K562 (cell line): ENCODE measurements around the gene PRKAR1B. TPM values are rescaled to one million over a fixed set of nuclear protein-coding genes. Genes with fewer than 3 reads are reported as not detected.
"Not testable (repeated sequence)": the region's sequence is repeated elsewhere in the genome, so short reads cannot be mapped to it uniquely, and the experiment has no call there.

Source experiments
- ATAC-seq: fragments of 200-7000 bp; cut with Tn5 transposase; 3 replicates; pipeline ENCODE4 v1.9.1; 2020; ENCODE audit warnings: moderate library complexity
- BruUV-seq: library from RNA; stranded (reverse); fragments of 400-500 nt; replicated peaks from 2 replicates; lab custom pipeline; 2021; lab: Mats Ljungman, UMichigan
- CTCF ChIA-PET: fragments of 300-600 bp; formaldehyde crosslinking; extraction: SDS; loops from one replicate; lab custom pipeline; 2021; ENCODE audit warnings: low intra/inter-chr PET ratio; lab: Yijun Ruan, JAX
- POLR2A ChIA-PET: fragments of 300-600, 350-650 bp; sonication (Branson Sonifier 250); formaldehyde crosslinking; extraction: SDS; loops from one replicate; lab custom pipeline; 2021; ENCODE audit warnings: antibody characterized with exemption, inconsistent platforms; lab: Yijun Ruan, JAX
- DNase-seq, 4 experiments: peaks; one replicate each; pipeline versions ENCODE4 v3.0.0 to v3.0.0-alpha.2; 2011 to 2018; ENCODE audit warnings: low spot score in 3 of 4, mixed read lengths in 3 of 4; ENCODE audit errors: extremely low read depth in 1 of 4
- FAIRE-seq: peaks from 2 replicates; lab custom pipeline; 2011; peaks lifted over from hg19 to GRCh38; lab: Jason Lieb, UNC
- H2AFZ ChIP-seq: 2 replicates; pipeline ENCODE4 v1.6.0; 2011; ENCODE audit warnings: low read depth, low read length, control low read depth, inconsistent platforms
- H3K27ac ChIP-seq: fragments of 200-600 bp; 3 replicates; pipeline ENCODE4 v1.8.0; 2011; ENCODE audit warnings: low read depth, mild to moderate bottlenecking, control low read depth, inconsistent platforms, low read length, moderate library complexity, mixed read lengths; ENCODE audit errors: extremely low read depth
- H3K27me3 ChIP-seq, 2 experiments: fragments of 300-600 bp in 1 of 2; 2 replicates in 1 of 2; 3 replicates in 1 of 2; pipeline versions ENCODE4 v1.6.0 to v1.8.0; 2011; ENCODE audit warnings: inconsistent platforms in 2 of 2, low read length in 2 of 2, mild to moderate bottlenecking in 1 of 2, mixed read lengths in 1 of 2, moderate library complexity in 1 of 2; ENCODE audit not compliant: control insufficient read depth in 2 of 2, insufficient read depth in 2 of 2
- H3K36me3 ChIP-seq: fragments of 300-600 bp; 3 replicates; pipeline ENCODE4 v1.8.0; 2011; ENCODE audit warnings: mild to moderate bottlenecking, low read length, inconsistent platforms; ENCODE audit not compliant: control insufficient read depth, insufficient read depth
- H3K4me1 ChIP-seq, 2 experiments: fragments of 200-600 bp in 1 of 2; replicated peaks in 1 of 2; 2 replicates in 1 of 2; 3 replicates in 1 of 2; pipeline versions ENCODE4 v1.5.1 to v1.8.0; 2011; ENCODE audit warnings: inconsistent platforms in 2 of 2, low read length in 2 of 2, mild to moderate bottlenecking in 1 of 2, mixed read lengths in 1 of 2, moderate library complexity in 1 of 2; ENCODE audit not compliant: control insufficient read depth in 2 of 2, insufficient read depth in 2 of 2
- H3K4me2 ChIP-seq: 2 replicates; pipeline ENCODE4 v1.6.1; 2011; ENCODE audit warnings: low read length, control low read depth, inconsistent platforms, mixed read lengths; ENCODE audit not compliant: insufficient read depth
- H3K4me3 ChIP-seq: fragments of 200-600 bp; sonication (generic), shearing (Covaris generic); 2 replicates; pipeline ENCODE4 v1.5.1; 2016; ENCODE audit warnings: control low read depth, inconsistent platforms
- H3K79me2 ChIP-seq: fragments of 200-600 bp; 3 replicates; pipeline ENCODE4 v1.8.0; 2011; ENCODE audit warnings: low read length, inconsistent platforms; ENCODE audit not compliant: control insufficient read depth, insufficient read depth
- H3K9ac ChIP-seq, 2 experiments: 2 replicates each; pipeline versions ENCODE4 v1.6.0 to v1.6.1; 2011; ENCODE audit warnings: low read depth in 2 of 2, low read length in 2 of 2, control low read depth in 1 of 2, inconsistent platforms in 1 of 2, mild to moderate bottlenecking in 1 of 2, mixed read lengths in 1 of 2; ENCODE audit not compliant: insufficient read depth in 1 of 2
- H3K9me1 ChIP-seq: one replicate; pipeline ENCODE4 v1.6.0; 2011; ENCODE audit warnings: inconsistent platforms, mild to moderate bottlenecking, low read length, moderate library complexity; ENCODE audit not compliant: control insufficient read depth, insufficient read depth
- H3K9me3 ChIP-seq: replicated peaks from 2 replicates; pipeline ENCODE4 v1.5.1; 2011; ENCODE audit warnings: low read depth, low read length, inconsistent platforms; ENCODE audit not compliant: control insufficient read depth, insufficient read depth
- H4K20me1 ChIP-seq: replicated peaks from 2 replicates; pipeline ENCODE4 v1.6.1; 2011; ENCODE audit warnings: low read length, inconsistent platforms, mixed read lengths; ENCODE audit not compliant: control insufficient read depth, insufficient read depth
- BCOR ChIP-seq: fragments of 450-650 bp; IDR thresholded peaks from 2 replicates; pipeline ENCODE4 v1.6.1; 2016
- EHMT2 ChIP-seq: fragments of 450-650 bp; IDR thresholded peaks from 2 replicates; pipeline ENCODE4 v1.6.1; 2018; ENCODE audit warnings: antibody characterized with exemption
- HDAC1 ChIP-seq, 2 experiments: fragments of 450-650 bp; IDR thresholded peaks; 2 replicates each; pipeline ENCODE4 v1.6.1; 2016 to 2017; ENCODE audit warnings: inconsistent platforms in 1 of 2, mild to moderate bottlenecking in 1 of 2, moderate library complexity in 1 of 2
- KDM1A ChIP-seq, 2 experiments: fragments of 450-650 bp; IDR thresholded peaks; 2 replicates each; pipeline ENCODE4 v1.6.1; 2016; ENCODE audit warnings: mild to moderate bottlenecking in 2 of 2
- KHSRP ChIP-seq: fragments of 450-650 bp; IDR thresholded peaks from 2 replicates; pipeline ENCODE4 v1.6.1; 2017
- KLF16 ChIP-seq: IDR thresholded peaks from 2 replicates; pipeline ENCODE4 v1.6.1; 2016; ENCODE audit warnings: antibody characterized with exemption
- NCOA1 ChIP-seq: fragments of 450-650 bp; IDR thresholded peaks from 2 replicates; pipeline ENCODE4 v1.6.1; 2016; ENCODE audit warnings: low read depth
- TBL1XR1 ChIP-seq, 2 experiments: IDR thresholded peaks; 2 replicates each; pipeline ENCODE4 v1.6.1; 2012; ENCODE audit warnings: improper control_type of control experiment in 2 of 2, low read length in 2 of 2, mild to moderate bottlenecking in 1 of 2
- TSC22D4 ChIP-seq: fragments of 450-650 bp; IDR thresholded peaks from 2 replicates; pipeline ENCODE4 v1.6.1; 2016; ENCODE audit warnings: missing genetic modification characterization, missing biosample characterization, control low read depth
- ZNF121 ChIP-seq: sonication (generic); formaldehyde crosslinking; conservative IDR thresholded peaks from 2 replicates; pipeline ENCODE4 v1.8.0; 2022; ENCODE audit warnings: missing genetic modification reagents
- ZNF175 ChIP-seq: fragments of 200-800 bp; sonication (Bioruptor generic); IDR thresholded peaks from 2 replicates; pipeline ENCODE4 v1.6.1; 2016; ENCODE audit warnings: low read depth, mild to moderate bottlenecking, missing genetic modification characterization, missing compliant biosample characterization
- ZNF24 ChIP-seq: fragments of 450-650 bp; IDR thresholded peaks from 2 replicates; pipeline ENCODE4 v1.6.1; 2016
- ZNF324 ChIP-seq: fragments of 250-450 bp; sonication (Bioruptor Pico); IDR thresholded peaks from 2 replicates; pipeline ENCODE4 v1.4.0; 2020; ENCODE audit warnings: mild to moderate bottlenecking
- ZNF57 ChIP-seq: fragments of 450-650 bp; formaldehyde crosslinking; IDR thresholded peaks from 2 replicates; pipeline ENCODE4 v1.4.0; 2020; ENCODE audit warnings: mild to moderate bottlenecking, moderate library complexity
- ZNF592 ChIP-seq: fragments of 450-650 bp; IDR thresholded peaks from 2 replicates; pipeline ENCODE4 v1.6.1; 2017; ENCODE audit warnings: antibody characterized with exemption, mild to moderate bottlenecking
- WGBS: fragments of 100-300 bp; shearing (Covaris generic); methylation state at CpG from one replicate; pipeline ENCODE4 v1.1.6; 2016; ENCODE audit warnings: low coverage, mixed read lengths; ENCODE audit not compliant: insufficient coverage; ENCODE audit errors: missing lambda C conversion rate; 5-methylcytosine and 5-hydroxymethylcytosine counted together
- in situ Hi-C: fragments of 300-500 bp; cut with MboI; formaldehyde crosslinking; loops from 4 replicates; pipeline ENCODE4 v1.15.0; 2018; ENCODE audit warnings: inconsistent platforms, mixed read lengths
- intact Hi-C: fragments of 100-400 bp; cut with micrococcal nuclease; formaldehyde crosslinking; loops from 2 replicates; pipeline ENCODE4 v1.14.2; 2022
- polyA plus RNA-seq, 8 experiments: library from polyadenylated mRNA; depleted of rRNA in 4 of 8; stranded (reverse) in 5 of 8; unstranded in 3 of 8; fragments of >200 nt; fragmentation: Nextera tagmentation in 2 of 8; fragmentation: Illumina TruSeq in 1 of 8; extraction: Ambion mirVana in 2 of 8; extraction: Trizol in 1 of 8; gene quantifications; 2 replicates each; pipeline versions ENCODE4 v1.2.1 to v1.2.3, GENCODE V29; 2011 to 2014; ENCODE audit warnings: inconsistent platforms in 1 of 8, missing spikeins in 1 of 8
- total RNA-seq, 7 experiments: library from RNA; depleted of rRNA in 6 of 7; stranded (reverse); fragments of >200 nt in 6 of 7; fragmentation: Illumina TruSeq in 2 of 7; extraction: Trizol in 2 of 7; gene quantifications; 2 replicates each; pipeline versions ENCODE4 v1.2.1 to v1.2.3, GENCODE V29; 2011 to 2021; ENCODE audit warnings: low replicate concordance in 1 of 7

The PRKAR1B gene
- total and polyA plus RNA-seq, 9 of the 15 experiments (the other 6 are each of a cell fraction or from before 2014, with no cell fraction given): 0.99 to 30.5 (median 12.7) TPM

GRCh38 chr7:657010-657409, 70.1 kb downstream of the PRKAR1B start:
- CTCF ChIA-PET, H3K9me3 ChIP-seq, H3K9ac ChIP-seq, BruUV-seq, in situ Hi-C loops, H4K20me1 ChIP-seq, H3K4me1 ChIP-seq, H3K4me2 ChIP-seq, ATAC-seq, H3K27ac ChIP-seq, H3K36me3 ChIP-seq, H3K4me3 ChIP-seq, H2AFZ ChIP-seq, DNase-seq, intact Hi-C loops, H3K79me2 ChIP-seq, H3K9me1 ChIP-seq, H3K27me3 ChIP-seq: not testable (repeated sequence)
- TF ChIP-seq ZNF121: 0 out of 2 replicates have a peak, but pooled peaks have one; percentile 14
- peak; percentile 29; the same call in 1 of the 2 replicates for TF ChIP-seq BCOR
- peak; percentile 96 for TF ChIP-seq ZNF24
- TF ChIP-seq KDM1A (IDR thresholded peaks at IDR 0.05): 0 out of 4 replicates have a peak, but pooled peaks of 1 of the 2 experiments have one; percentile 15
- TF ChIP-seq TSC22D4 (tag): peak; percentile 93
- TF ChIP-seq EHMT2: peak; percentile 74; the same call in 1 of the 2 replicates
- TF ChIP-seq HDAC1 (IDR thresholded peaks at IDR 0.05): 0 out of 4 replicates have a peak, but pooled peaks of 1 of the 2 experiments have one; percentile 25
- FAIRE-seq: peak; percentile 54
- POLR2A ChIA-PET: interaction anchor here (0.7 kb wide), 1 partner anchor 11 kb away, joined by 3 read pairs; no protein-coding TSS in a partner anchor
- 74% methylated on average over 3 of the region's 3 CpGs for WGBS

GRCh38 chr7:655758-656157, 71.3 kb downstream of the PRKAR1B start:
- Histone ChIP-seq H3K36me3 (no peaks in the 10 kb centered on the region; the same call in 2 of the 3 replicates), H3K4me3 (no peak overlapping the region), H2AFZ (no peak overlapping the region), H3K27ac (no peak overlapping the region), H3K27me3 (no peaks in the 10 kb centered on the region), H3K4me1 (peaks cover 0 to under 1% of the 10 kb centered on the region in 2 experiments; a peak in 1 of 5 replicates), H3K4me2 (no peak overlapping the region), H3K9ac (no peak overlapping the region), H3K9me3 (peaks cover 10% of the 10 kb centered on the region), H3K9me1 (no peaks in the 10 kb centered on the region), H4K20me1 (no peaks in the 10 kb centered on the region), H3K79me2 (no peaks in the 10 kb centered on the region)
- in situ Hi-C loops (no loop called here), intact Hi-C loops (no loop called here)
- FAIRE-seq (no peak), ATAC-seq (no peak), DNase-seq (no peak)
- POLR2A ChIA-PET: no interaction called here
- WGBS: 62% methylated on average over 4 of the region's 4 CpGs
- CTCF ChIA-PET: no interaction called here
- BruUV-seq: no TSS peak
- TF ChIP-seq ZNF592 (no peak), ZNF57 (no peak), ZNF175 (CRISPR knock-in tag) (no peak), ZNF324 (CRISPR knock-in tag) (no peak), KHSRP (no peak), TBL1XR1 (IDR thresholded peaks at IDR 0.05; ENCODE audit: low read length in 2 of 2) (no peak), NCOA1 (no peak), KLF16 (no peak)
